Left cardiac atrium (tissue), 4 donors: ENCODE measurements around the gene CCDC91. TPM values are rescaled to one million over a fixed set of nuclear protein-coding genes. Genes with fewer than 3 reads are reported as not detected.

ENCODE experiments used
- ATAC-seq, 2 donors: fragments of 200-7000 bp; cut with Tn5 transposase; one replicate each; pipeline ENCODE4 v1.9.1; 2020; ENCODE audit warnings: mild to moderate bottlenecking in 2 of 2, moderate library complexity in 2 of 2
- DNase-seq: peaks from one replicate; pipeline ENCODE4 v3.0.0-alpha.2; 2020
- intact Hi-C, 2 donors: fragments of 100-400 bp; cut with DNase I; formaldehyde crosslinking; loops; one replicate each; pipeline versions ENCODE4 v1.14.1 to v1.15.1; 2022 to 2023
- total RNA-seq, 2 donors: library from RNA; stranded (reverse); fragmentation: NEBNext Ultra II Directional; extraction: Animal tissue kit (Norgen Biotek cat#: 25700); gene quantifications; one replicate each; pipeline ENCODE4 v1.2.1, GENCODE V29; 2021
- donor health status: DM: no; HTN: yes; CAD: no.
- donor health status: DM: no; HTN: yes; CAD: no; lungs with severe emphysema.
- donor health status: DM: yes; HTN: yes; CAD: no.
- donor health status: Dilated cardiomyopathy.

CCDC91 gene
- total RNA-seq, 2 donors from 2014 or later = 34.3 to 43.6 TPM

- ATAC-seq = no peak
These were observed 360.8 kb downstream of the CCDC91 start for GRCh38 chr12:28550757-28551704.

GRCh38 chr12:28552251-28552970 lies 362.2 kb downstream of the CCDC91 start:
- intact Hi-C loops = no loop called here
- DNase-seq (no peak), ATAC-seq (no peak)

More at GRCh38 chr12:28550757-28551704, 360.8 kb downstream of the CCDC91 start:
- intact Hi-C loops = no loop called here
- DNase-seq = no peak

GRCh38 chr12:28555748-28556147 lies 365.5 kb downstream of the CCDC91 start:
- intact Hi-C loops = no loop called here
- DNase-seq = no peak

GRCh38 chr12:28558250-28558649 lies 368.0 kb downstream of the CCDC91 start:
- DNase-seq (no peak), ATAC-seq (no peak)
- intact Hi-C loops = no loop called here

More at GRCh38 chr12:28555748-28556147, 365.5 kb downstream of the CCDC91 start:
- ATAC-seq = no peak

GRCh38 chr12:28563286-28563685 lies 373.0 kb downstream of the CCDC91 start:
- no peak for DNase-seq
- intact Hi-C loops = no loop called here
- no peak for ATAC-seq

GRCh38 chr12:28563936-28564335 lies 373.7 kb downstream of the CCDC91 start:
- ATAC-seq (no peak), DNase-seq (no peak)
- intact Hi-C loops = no loop called here

GRCh38 chr12:28568118-28568517 lies 377.9 kb downstream of the CCDC91 start:
- DNase-seq (no peak), ATAC-seq (peak in 1 of 2 donors; percentile 56)
- intact Hi-C loops = no loop called here

GRCh38 chr12:28568704-28569103 lies 378.4 kb downstream of the CCDC91 start:
- intact Hi-C loops = no loop called here
- ATAC-seq (no peak), DNase-seq (no peak)

GRCh38 chr12:28569698-28570411 lies 379.6 kb downstream of the CCDC91 start:
- ATAC-seq = peak in 1 of 2 donors; percentile 56
- intact Hi-C loops = no loop called here

GRCh38 chr12:28570811-28571210 lies 380.6 kb downstream of the CCDC91 start:
- intact Hi-C loops = no loop called here
- no peak for ATAC-seq

More at GRCh38 chr12:28569698-28570411, 379.6 kb downstream of the CCDC91 start:
- no peak for DNase-seq

GRCh38 chr12:28574746-28575592 lies 384.7 kb downstream of the CCDC91 start:
- intact Hi-C loops = no loop called here
- no peak for ATAC-seq
- no peak for DNase-seq

More at GRCh38 chr12:28570811-28571210, 380.6 kb downstream of the CCDC91 start:
- no peak for DNase-seq

GRCh38 chr12:28575593-28576205 lies 385.4 kb downstream of the CCDC91 start:
- no peak for ATAC-seq
- DNase-seq = no peak
- intact Hi-C loops = no loop called here

GRCh38 chr12:28578361-28578760 lies 388.1 kb downstream of the CCDC91 start:
- DNase-seq = no peak
- peak in 1 of 2 donors; percentile 22 for ATAC-seq
- intact Hi-C loops = no loop called here

GRCh38 chr12:28578833-28579252 lies 388.6 kb downstream of the CCDC91 start:
- intact Hi-C loops = no loop called here
- ATAC-seq = no peak
- DNase-seq = no peak

GRCh38 chr12:28582672-28583376 lies 392.6 kb downstream of the CCDC91 start:
- ATAC-seq (no peak), DNase-seq (no peak)
- intact Hi-C loops = no loop called here

- intact Hi-C loops = no loop called here
- DNase-seq (no peak), ATAC-seq (no peak)
These were observed 393.5 kb downstream of the CCDC91 start for GRCh38 chr12:28583701-28584261.

GRCh38 chr12:28585146-28585545 lies 394.9 kb downstream of the CCDC91 start:
- intact Hi-C loops = no loop called here
- DNase-seq (no peak), ATAC-seq (no peak)
